ENCODE data around the gene ARRDC5.
"Not testable (repeated sequence)": the region's sequence is repeated elsewhere in the genome, so short reads cannot be mapped to it uniquely, and the experiment has no call there.

The ARRDC5 gene

DNA sequence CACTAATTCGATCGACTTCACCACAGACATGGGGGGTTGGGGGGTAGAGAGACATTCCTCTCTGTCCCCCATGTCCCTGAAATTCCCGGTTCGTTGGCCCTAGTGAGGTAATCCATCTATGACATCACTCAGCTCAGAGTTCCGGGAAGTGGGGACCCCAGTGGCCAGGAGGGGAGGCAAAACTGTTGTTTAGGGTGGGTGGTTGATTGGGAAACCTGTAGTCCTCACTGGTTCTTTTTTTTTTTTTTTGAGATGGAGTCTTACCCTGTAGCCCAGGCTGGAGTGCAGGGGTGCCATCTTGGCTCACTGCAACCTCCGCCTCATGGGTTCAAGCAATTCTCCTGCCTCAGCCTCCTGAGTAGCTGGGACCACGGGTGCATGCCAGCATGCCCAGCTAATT is at the start of gene ARRDC5:
TSS of gene ARRDC5 (minus strand) at position 101 of the 400 bp plus-strand sequence. CDS start at position 30, 71 bp downstream.
- no peak for DNase-seq

DNA sequence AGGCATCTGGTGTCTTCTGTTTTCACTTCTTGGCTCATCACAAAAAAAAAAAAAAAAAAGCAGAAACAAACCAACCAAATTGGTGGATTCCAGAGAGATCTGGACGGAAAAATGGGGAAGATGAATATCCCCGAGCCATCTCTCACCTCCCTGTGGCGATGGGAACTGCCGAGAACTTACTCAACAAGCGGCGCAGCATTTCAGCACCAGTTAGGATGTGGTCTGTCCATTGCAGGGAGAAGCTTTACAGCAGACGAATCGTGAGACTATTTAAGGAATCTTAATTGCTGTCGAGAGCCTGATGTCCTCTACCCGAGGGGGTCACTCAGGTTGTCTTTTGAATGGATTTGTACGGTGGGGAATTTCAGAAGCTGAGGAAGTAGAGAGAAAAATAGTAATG is 49.0 kb upstream of the ARRDC5 start:
- no peak for DNase-seq

DNA sequence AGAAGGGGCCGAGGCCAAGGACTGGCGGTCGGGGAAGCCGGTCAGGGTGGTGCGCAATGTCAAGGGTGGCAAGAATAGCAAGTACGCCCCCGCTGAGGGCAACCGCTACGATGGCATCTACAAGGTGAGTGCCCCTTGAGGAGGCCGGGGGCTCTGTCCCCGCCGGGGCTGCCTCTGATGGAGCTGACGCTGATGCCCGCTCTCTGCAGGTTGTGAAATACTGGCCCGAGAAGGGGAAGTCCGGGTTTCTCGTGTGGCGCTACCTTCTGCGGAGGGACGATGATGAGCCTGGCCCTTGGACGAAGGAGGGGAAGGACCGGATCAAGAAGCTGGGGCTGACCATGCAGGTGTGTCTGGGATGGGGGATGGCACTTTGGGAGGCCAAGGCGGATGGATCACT is 48.0 kb upstream of the ARRDC5 start:
- DNase-seq = not testable (repeated sequence)

DNA sequence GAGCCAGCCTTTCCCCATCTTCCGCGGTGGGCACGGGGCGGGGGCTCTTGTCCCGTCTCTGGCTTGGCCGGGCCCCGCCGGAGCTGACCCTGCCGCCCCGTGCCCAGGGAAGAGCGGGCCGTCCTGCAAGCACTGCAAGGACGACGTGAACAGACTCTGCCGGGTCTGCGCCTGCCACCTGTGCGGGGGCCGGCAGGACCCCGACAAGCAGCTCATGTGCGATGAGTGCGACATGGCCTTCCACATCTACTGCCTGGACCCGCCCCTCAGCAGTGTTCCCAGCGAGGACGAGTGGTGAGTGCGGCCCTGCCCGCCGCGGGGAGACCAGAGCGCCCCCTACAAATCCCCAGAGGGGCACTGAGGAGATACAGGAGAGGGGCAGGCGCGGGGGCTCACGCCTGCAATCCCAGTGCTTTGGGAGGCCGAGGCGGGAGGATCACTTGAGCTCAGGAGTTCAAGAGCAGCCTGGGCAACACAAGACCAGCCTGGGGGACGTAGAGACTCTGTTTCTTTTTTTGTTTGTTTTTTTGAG is 39.0 kb upstream of the ARRDC5 start:
- DNase-seq = not testable (repeated sequence)

DNA sequence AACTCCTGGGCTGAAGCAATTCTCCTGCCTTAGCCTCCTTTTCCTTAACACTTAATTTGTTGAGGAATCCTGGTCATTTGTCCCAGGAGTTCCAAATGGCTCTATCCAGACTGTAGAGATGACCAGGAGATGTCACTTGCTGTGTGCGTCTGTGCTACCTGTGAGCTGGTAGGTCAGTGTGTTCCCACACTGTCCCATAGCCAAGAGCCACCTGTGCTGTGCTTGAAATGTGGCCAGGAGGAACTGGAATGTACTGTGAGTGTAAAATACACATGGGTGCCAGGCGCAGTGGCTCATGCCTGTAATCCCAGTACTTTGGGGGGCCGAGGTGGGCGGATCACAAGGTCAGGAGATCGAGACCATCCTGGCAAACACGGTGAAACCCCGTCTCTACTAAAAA is 36.8 kb upstream of the ARRDC5 start:
- no peak for DNase-seq

DNA sequence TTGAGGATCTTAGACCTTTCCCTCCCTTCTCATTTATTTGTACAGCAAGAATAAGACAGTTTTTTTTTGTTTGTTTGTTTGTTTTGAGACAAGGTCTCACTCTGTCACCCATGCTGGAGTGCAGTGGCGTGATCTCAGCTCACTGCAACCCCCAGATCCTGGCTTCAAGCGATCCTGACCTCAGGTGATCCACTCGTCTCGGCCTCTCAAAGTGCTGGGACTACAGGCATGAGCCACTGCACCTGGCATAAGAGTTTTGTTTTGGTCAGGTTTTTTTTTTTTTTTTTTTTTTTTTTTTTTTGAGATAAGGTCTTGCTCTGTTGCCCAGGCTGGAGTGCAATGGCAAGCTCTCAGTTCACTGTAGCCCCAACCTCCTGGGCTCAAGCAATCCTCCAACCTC is 35.8 kb upstream of the ARRDC5 start:
- not testable (repeated sequence) for DNase-seq

DNA sequence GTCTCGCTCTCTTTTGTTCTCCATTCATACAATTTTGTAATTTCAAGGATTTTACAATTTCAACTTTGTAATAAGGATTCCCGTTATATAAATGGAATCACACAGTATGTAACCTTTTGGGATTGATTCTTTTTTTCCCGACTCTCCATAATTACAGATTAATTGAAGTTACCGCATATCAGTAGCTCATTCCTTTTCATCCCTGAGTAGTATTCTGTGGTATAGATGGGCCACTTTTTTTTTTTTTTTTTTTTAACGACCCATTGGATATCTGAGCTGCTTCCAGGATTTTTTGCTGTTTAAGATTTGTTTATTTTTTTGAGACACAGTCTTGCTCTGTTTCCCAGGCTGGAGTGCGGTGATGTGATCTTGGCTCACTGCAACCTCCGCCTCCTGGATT is 34.4 kb upstream of the ARRDC5 start:
- DNase-seq = no peak

DNA sequence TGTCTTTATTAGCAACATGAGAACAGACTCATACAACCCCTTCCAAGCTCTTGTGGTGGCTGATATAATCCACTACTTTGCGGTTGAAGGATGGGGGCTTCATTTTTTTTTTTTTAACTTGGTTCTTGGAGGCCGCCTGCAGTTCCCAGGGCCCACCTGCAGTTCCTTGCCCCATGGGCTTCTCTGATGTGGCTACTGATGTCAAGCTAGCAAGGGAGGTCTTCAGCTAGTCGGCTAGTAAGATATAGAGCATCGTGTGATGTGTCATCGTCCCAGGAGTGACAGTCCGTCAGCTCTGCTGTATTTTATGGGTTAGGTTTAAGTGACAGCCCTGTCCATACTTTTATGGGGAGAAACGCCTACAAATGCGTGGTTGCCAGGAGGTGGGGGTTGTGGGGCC is 32.7 kb upstream of the ARRDC5 start:
- no peak for DNase-seq

DNA sequence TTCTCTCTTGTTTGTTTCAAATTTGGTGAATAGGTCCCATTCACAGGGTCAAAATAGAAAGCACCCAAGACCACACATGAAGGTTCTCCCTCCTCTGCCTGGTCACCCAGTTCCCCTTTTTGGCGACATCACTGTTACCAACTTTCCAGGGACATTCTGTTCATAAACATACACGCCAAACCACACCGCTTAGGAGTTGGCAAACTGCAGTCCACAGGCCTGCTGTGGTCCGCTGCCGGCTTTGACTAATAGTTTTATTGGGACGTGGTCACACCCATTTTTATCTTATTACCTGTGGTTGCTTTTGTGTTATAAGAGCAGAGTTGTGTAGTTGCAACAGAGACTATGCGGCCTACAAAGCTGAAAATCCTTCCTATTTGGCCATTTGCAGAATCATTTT is 30.8 kb upstream of the ARRDC5 start:
- no peak for DNase-seq

DNA sequence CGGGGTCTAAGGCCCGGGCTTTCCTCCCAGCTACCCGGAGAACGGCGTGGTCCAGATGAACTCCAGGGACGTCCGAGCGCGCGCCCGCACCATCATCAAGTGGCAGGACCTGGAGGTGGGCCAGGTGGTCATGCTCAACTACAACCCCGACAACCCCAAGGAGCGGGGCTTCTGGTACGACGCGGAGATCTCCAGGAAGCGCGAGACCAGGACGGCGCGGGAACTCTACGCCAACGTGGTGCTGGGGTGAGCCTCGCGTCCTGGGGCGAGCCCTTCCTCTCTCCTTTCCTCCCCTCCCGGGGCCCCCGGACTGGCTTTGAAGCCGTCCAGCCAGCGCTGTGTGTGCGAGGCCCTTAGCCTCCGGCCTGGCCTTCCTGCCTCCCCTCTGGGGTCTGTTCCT is 30.0 kb upstream of the ARRDC5 start:
- no peak for DNase-seq

DNA sequence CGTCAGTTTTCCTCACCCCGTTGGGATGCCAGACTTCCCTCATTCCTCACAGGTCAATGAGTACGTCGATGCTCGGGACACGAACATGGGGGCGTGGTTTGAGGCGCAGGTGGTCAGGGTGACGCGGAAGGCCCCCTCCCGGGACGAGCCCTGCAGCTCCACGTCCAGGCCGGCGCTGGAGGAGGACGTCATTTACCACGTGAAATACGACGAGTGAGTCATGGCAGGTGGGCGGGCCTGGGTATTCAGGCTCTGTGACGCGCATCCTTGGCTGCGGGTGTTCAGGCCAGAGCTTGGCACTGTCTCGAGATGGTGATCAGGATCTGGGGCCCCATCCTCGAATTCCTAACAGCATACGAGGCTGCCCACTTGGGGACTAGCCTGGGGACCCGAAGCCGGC is 28.0 kb upstream of the ARRDC5 start:
- no peak for DNase-seq

DNA sequence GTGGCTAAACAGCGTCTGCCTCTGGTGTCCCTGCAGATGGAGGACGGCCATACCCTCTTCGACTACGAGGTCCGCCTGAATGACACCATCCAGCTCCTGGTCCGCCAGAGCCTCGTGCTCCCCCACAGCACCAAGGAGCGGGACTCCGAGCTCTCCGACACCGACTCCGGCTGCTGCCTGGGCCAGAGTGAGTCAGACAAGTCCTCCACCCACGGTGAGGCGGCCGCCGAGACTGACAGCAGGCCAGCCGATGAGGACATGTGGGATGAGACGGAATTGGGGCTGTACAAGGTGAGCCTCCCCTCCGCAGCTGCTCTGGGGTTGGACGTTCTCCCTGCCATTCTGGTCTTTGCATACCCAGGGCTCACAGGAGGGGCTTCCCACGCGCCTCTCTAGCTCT is 26.5 kb upstream of the ARRDC5 start:
- no peak for DNase-seq

DNA sequence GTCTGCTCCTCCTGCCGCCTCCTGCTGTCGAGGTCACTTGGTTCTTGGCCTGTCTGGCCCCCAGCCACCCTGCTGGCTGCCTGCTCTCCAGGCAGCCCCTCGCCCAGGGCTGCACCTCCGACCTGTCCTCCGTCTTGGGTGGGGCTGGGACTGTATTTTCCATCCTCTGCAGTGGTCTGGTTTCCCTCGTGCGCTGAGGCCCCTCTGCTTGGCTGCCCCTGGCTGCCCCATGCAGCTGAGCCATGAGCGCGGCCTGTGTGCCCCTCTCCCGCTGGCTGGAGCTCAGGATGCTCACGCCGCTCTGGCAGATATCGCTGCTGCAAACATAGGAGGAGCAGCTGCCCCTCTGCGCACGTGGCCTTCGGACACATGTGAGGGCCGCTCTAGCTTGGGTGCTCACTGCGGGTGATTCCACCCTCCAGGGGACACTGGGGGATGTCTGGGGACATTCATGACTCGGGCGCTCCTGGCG is 20.6 kb upstream of the ARRDC5 start:
- DNase-seq = no peak

DNA sequence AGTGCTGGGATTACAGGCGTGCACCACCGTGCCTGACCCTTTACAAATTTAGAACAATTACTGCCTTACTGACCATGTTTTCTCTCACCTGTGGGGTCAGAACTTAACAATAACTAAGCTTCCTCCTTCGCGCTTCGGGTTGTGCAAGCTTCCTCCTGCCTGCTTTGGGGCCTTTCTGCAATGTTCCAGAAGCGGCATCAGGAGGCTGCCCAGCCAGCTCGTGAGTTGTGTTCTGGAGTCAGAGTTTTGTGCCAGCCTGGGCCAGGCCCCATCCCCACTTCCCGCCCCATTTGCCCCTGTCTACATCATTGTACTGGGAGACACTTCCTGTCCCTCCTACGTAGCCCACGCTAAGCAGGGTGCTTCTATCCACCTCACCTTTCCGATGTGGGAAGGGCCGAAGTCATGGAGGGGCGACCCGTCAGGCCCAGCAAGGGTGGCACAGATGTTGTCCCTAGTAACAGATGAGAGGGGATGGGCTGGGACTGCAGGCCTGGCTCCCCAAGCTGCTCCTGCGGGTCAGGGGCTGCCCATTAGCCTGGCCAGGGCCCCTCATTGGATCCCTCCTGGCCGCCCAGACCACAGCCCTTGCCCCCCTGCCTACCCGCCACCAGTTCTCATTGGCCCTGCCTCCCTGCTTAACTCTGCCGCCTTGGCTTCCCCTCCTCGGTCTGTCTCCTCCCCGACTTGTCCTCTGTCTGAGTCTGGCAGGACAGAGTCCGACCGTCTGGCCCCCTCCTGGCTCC is 20.0 kb upstream of the ARRDC5 start:
- no peak for DNase-seq

DNA sequence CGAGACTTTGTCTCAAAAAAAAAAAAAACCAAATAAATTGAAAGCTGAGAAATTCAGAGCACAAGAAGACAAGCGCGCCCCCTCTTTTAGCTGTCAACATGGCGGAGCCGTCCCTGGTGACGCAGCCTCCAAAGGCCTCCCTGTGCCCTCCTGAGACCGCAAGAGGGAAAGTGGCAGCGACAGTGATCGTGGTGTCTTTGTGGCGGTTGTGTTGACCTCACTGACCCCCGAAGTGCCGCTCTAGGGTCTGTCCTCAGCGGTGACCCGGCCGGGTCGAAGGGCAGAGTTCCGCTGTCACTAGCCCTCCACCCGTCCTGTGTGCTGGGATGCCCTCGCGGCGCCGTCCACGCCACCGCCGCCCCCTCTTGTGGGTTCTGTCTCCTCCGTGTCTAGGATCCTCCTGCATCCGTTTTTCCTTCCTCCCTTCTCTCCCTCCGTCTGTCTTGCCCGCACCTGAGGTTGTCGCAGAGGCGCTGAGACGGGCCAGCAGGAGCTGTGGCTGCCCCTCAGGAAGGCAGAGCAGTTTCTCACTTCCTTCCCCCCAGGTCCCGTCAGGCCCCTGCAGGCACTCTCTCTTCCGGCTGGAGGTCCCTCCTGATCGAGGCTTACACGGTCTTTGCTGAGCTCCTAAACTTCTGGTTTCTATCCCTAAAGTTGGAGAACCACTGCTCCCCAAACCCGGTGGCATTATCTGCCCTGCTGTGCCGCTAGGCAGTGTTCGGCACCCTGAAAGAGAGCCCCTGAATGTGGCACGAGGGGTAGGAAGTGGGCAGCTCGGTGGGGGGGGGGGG is 13.8 kb upstream of the ARRDC5 start:
- DNase-seq = no peak

DNA sequence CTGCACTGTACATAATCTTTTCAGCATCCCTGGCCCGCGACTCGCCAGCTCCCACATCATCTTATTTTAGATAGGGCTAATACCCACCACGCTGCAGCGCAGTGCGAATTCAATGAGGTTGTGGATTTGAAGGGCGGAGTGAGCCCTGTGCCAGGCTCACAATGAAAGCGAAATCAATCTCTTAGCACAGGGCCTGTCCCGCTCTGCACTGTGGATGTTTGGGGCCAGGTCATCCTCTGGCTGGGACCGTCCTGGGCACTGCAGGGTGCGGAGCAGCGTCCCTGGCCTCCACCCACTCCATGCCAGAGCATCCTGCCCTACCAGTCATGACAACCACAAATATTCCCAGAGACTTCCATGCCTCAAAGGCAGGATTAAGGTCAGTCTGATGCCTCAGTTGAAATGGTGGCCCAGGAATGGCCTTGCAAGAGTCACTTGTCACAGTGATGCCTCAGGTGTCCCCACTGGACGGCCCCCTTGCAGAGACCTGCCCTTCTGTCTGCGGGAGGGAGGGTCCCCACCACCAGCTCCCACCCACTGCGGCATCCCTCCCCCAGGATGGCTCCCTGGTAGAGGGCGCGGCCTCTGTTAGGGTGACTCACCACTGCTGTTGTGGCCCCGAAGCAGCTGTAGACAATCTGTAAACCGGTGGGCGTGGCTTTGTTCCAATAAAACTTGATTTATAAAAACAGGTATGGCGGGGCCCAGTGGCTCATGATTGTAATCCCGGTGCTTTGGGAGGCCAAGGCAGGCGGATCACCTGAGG is 12.2 kb upstream of the ARRDC5 start:
- peak; percentile 27 for DNase-seq

DNA sequence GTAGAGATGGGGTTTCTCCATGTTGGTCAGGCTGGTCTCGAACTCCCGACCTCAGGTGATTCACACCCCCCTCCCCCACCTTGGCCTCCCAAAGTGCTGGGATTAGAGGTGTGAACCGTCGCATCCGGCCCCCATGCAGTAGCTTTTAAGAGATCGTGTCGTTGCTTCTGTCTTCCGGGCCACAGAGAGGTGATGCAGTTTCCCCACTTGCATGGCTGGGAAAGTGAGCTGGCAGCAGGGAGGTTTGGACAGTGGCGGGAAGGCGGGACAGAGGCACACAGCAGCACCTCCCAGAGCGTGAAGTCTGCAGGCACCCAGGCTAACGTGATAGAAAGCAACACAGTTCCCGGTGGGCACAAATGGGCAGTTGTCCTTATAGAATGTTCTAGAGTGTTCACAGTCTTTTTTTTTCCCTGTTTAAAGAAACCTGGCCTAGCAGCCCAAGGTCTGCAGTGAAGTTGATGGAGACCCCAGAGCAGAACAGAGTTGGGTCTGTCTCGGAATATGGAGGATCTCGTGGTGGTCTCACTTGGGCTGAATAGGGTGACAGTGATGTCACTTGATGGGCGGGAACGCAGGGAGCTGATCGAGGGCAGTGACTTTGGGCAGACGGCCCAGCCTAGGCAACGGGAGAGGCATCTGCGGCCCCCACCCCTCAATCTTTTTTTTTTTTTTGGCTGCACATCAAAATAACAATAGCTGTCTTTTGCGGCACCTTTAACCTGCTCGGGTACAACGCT is 11.5 kb upstream of the ARRDC5 start:
- DNase-seq = no peak

DNA sequence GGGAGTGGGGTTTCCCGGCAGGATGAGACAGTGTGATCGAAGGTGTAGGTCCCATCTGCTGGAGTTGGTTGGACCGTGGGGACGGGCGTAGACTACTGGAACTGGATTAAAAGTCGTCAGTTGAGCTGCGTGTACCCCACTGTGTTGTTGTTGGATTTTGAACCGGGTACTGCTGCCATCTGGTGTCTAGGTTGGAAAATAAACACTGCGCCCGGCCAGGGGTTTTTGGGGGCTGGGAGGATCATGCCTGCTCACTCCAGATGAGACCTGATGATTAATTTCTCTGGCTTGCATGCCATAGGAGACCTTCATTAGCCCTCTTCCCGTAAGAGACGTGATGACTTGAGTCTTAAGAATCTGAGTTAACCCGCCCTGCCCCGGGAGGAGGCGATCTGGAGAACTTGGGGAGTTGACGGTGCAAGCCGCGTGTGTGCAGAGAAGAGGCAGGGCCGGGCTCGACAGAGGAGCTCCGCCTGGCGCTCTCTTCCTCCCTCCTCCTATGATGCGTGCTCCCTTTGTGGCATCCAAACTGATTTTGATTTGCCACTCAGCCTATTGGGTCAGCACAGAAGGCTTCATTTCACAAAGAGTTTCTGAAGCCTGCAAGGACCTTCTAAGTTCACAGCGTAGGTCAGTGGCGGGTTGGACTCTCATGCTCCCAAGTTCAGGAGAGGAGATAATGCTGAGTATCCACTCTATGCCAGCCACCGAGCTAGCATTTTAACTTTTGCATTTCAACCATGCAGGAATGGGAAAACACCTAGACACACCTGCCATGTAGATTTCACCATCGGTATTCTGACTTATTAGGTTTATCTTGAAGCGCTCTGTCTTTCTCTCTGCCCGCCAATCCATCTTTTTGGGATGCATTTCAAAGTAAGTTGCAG is 9.3 kb upstream of the ARRDC5 start:
- peak; percentile 70 for DNase-seq

DNA sequence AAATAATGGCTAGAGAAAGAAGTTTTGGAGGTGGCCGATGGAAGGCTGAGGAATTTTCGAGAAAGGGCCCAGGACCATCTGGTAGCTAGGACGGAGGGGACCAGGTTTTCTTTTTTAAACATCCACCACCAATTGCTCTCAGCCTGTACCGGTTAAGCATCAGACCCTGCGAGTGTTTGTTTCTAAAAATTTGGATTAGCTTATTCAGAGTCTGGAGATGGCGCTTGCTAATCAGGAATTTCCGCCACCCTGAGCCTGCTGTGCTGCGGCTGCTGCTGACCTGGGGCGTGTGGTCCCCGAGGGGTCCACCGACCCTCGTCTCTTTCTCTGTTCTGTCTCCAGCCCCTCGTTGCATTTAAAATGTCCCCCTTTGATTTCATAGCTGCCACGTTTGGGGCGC is 8.6 kb upstream of the ARRDC5 start:
- DNase-seq = no peak

DNA sequence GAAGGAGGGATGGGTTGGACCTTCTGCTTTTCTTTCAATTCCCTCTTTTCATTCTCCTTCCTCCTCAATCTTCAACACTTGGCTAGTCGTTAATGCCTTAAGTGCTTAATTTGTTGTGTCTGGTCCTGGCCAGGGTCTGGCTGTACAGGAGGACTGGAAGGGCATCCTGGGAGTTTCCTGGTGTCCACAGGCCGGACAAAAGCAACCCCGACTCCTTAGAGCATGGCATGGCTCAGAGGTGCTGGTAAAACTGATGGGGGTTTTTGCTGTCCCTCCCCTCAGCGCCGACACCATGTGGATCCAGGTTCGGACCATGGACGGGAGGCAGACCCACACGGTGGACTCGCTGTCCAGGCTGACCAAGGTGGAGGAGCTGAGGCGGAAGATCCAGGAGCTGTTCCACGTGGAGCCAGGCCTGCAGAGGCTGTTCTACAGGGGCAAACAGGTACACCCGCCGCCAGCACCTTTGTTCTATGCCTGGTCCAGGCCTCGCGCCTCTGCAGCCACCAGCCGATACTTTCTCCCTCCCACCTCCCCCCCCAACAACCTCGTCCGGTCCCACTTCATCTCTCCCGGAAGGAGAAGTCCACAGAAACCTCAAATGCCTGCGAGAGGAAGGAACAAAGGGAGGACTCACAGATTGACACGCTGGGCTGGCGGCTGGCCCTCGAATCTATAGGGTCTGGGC is 8.0 kb upstream of the ARRDC5 start:
- peak; percentile 66 for DNase-seq
